AG09319 (cell line): Measurements from ENCODE around the gene RPS6KA4.

ENCODE experiments used
- DNase-seq: peaks from one replicate; pipeline ENCODE4 v3.0.0-alpha.2; 2010; ENCODE audit warnings: low read depth; ENCODE audit errors: extremely low read depth
- TF ChIP-seq, protein P1 (sequence below): IDR thresholded peaks from 2 replicates; pipeline ENCODE4 v1.5.1; 2011; ENCODE audit warnings: low read depth, mild to moderate bottlenecking, inconsistent platforms, low read length, moderate library complexity

Gene RPS6KA4

DNA sequence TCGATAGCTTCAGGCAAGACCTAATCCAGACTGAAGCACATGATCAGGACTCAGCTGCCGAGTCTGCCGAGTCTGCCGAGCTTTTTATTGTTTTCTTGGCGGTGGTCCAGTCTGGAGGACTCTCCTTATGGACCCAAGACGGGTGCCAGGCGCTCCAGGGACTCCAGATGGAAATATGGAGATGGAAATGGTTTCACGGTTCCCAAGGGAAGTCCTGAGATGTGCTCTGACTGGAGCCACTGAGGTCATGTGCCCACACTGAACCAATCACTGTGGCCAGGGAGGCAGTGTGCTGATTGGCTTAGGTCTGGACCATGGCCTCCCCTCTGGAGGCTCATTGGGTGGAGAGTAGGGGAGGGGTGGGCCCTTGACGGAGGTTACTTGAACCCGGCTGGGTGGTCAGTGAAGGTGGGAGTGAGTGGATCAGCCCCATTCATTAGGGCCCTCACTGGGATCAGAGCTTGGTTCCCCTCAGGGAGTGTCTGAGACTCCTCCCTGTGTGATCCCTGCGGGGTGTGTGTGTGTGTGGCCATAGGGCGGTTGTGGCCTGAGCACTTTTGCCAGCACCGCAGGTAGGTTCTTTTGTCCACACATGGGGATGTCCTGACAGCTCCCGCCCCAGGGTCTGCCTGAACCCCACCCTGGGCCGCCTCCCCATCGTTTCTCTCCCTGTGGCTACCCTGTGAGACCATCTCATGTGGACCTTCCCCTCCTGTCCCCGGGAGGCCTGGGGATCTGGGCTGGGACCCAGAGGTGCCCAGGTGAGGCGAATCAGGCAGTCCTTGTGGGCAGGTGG is 14.0 kb downstream of the RPS6KA4 start:
- DNase-seq: no peak
- TF ChIP-seq, protein P1, sequence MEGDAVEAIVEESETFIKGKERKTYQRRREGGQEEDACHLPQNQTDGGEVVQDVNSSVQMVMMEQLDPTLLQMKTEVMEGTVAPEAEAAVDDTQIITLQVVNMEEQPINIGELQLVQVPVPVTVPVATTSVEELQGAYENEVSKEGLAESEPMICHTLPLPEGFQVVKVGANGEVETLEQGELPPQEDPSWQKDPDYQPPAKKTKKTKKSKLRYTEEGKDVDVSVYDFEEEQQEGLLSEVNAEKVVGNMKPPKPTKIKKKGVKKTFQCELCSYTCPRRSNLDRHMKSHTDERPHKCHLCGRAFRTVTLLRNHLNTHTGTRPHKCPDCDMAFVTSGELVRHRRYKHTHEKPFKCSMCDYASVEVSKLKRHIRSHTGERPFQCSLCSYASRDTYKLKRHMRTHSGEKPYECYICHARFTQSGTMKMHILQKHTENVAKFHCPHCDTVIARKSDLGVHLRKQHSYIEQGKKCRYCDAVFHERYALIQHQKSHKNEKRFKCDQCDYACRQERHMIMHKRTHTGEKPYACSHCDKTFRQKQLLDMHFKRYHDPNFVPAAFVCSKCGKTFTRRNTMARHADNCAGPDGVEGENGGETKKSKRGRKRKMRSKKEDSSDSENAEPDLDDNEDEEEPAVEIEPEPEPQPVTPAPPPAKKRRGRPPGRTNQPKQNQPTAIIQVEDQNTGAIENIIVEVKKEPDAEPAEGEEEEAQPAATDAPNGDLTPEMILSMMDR: no peak

DNA sequence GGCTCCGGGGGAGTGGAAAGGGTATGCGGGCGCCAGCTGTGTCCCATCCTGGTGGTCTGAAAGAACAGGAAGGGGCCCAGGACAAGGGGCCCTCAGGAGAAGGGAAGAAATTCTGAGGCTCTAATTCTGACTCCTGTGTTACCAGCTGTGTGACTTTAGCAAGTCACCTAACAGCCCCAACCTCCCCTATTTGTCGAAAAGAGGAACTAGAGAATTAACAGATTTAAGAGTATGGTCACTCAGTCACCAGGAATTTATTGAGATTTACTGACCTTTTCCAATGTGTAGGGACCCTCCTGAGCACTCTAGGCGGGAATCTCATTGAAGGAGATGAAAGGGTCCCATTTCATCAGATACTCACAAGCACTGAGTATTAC is 14.6 kb downstream of the RPS6KA4 start:
- TF ChIP-seq, protein P1: no peak
- DNase-seq: no peak

DNA sequence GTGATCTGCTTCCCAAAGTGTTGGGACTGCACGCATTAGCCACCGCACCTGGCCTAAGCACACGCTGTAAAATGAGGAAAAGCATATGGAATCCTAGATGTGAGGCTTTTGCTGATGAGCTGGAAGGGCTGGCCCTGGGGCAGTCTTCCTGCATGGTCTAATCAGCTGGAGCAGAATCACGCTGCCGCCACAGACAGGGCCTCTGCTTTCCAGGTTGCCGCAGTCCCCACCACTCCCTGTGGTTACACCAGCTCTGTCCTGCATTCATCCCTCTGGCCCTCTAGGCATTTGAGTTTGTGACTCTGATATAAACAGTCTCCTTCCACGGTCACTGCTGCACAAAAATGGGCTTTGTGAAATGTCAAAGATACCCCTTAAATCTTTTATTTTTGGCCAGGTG is 17.1 kb downstream of the RPS6KA4 start:
- TF ChIP-seq, protein P1: no peak
- no peak for DNase-seq

DNA sequence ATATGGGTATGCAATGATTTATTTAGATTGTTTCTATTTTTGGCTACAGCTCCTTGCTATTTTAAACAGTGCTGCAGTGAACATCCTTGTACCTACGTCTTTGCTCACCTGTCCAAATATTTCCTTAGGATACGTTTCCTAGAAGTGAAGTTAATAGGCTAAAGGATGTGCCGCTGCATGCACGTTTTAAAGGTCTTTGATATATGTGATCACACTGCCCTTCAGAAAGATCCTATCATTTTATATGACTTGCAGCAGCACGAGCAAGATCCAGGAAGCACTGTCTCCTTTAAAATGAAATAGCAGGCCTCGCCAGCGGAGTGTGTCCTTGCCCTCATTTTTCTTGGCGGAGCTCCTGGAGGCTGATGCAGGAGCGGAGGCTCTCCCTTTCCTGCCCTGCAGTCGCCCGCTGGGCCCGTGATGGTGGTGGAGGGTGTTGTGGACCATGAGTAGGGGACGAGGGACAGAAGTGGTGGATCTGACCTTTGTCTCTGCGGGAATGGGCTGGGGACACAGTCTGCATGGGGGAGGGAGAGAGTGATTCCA is 19.4 kb downstream of the RPS6KA4 start:
- DNase-seq: no peak
- TF ChIP-seq, protein P1: no peak

DNA sequence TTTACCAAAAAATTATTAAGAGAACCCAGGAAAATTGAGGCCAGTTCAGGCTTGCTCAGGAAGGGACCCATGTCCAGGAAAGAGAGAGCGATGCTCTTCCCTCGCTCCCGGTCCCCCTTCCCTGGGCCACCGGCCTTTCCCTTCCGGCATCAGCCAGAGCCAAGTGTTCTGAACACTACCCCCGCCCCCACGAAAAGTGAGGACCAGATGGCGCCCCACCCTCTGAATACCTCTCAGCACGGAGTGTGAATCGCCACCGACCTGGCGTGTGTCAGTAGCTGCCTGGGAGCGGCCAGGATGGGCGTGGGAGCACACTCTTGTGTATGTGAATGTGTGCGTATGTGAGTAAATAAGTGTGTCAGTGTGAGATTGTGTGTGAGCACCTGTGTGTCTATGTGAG is 20.2 kb downstream of the RPS6KA4 start:
- TF ChIP-seq, protein P1: no peak
- DNase-seq: no peak

DNA sequence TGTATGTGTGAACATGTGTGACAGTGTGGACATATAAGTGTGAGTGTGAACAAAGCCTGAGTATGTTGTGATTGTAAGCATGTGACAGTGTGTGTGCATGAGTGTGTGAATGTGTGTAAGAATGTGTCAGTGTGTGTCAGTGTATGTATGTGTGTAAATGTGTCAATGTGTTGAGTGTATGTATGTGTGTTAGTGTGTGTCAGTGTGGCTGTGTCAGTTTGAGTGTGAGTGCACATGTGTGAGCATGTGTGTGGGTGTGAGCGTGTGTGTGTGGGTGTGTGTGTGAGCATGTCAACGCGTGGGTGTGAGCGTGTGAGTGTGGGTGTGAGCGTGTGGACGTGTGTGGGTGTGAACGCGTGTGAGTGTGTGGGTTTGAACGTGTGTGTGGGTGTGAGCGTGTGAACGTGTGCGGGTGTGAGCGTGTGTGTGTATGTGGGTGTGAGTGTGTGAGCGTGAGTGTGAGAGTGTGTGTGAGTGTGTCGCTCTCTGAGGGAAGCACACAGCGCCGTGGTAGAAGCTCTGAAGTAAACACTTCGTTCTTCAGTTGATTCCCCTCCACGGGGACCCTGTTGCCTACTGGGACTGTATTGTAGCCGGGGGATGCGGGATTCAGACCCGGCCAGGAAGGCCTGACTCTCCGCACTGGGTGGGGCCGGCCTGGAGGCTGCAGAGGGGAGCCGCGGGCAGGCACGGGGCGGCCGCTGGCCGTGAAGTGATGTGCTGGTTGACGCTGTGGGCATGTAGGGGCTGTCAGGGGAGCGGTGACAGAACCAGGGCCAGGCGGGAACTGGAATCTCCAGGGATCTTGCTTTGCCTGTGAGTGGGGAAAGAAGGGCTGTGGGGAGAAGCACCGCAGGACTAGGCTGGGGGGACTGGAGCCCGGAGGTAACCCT is 21.1 kb downstream of the RPS6KA4 start:
- TF ChIP-seq, protein P1: no peak
- no peak for DNase-seq

DNA sequence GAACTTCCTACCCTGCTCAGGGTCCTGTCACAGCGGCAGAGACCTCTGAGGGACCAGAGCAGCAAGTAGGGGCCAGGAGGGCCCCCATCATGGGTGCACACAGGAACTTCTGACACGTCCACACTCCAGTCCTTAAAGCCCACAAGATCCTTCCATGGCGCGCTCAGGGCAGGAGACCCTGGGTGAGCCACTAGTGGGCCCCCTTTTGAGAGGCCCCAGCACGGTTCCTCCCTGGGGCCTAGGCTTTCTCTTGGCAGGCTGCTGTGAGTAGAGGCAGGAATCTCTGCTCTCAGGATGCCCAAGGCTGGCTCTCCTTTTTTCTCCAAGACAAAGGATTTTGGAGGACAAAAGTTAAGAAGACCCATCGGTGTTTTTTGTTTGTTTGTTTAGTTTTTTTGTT is 22.4 kb downstream of the RPS6KA4 start:
- TF ChIP-seq, protein P1: no peak

More for the DNA sequence above, 22.4 kb downstream of the RPS6KA4 start:
- DNase-seq: no peak
